SK-N-SH (cell line): ENCODE measurements around the gene ARHGEF3. TPM values are rescaled to one million over a fixed set of nuclear protein-coding genes. Genes with fewer than 3 reads are reported as not detected.

Experiments
- CTCF ChIA-PET: fragments of 300-600, 350-600 bp; formaldehyde crosslinking; extraction: SDS; loops from one replicate; lab custom pipeline; 2021; lab: Yijun Ruan, JAX
- POLR2A ChIA-PET: fragments of 350-600 bp; sonication (Branson Sonifier 250); formaldehyde crosslinking; extraction: SDS; loops from one replicate; lab custom pipeline; 2020; ENCODE audit warnings: antibody characterized with exemption, inconsistent platforms; lab: Yijun Ruan, JAX
- DNase-seq: peaks from one replicate; pipeline ENCODE4 v3.0.0; 2012
- H2AFZ ChIP-seq: fragments of 200-600 bp; sonication (generic); 2 replicates; pipeline ENCODE4 v1.8.1; 2016; ENCODE audit warnings: antibody characterized with exemption, mild to moderate bottlenecking, low read depth
- H3F3A ChIP-seq: fragments of 200-600 bp; sonication (generic); replicated peaks from 2 replicates; pipeline ENCODE3; 2016; ENCODE audit warnings: antibody characterized with exemption, mild to moderate bottlenecking; ENCODE audit not compliant: insufficient read depth
- H3K27ac ChIP-seq, 2 experiments: fragments of 200-500 bp in 1 of 2; fragments of 200-600 bp in 1 of 2; sonication (Bioruptor generic) in 1 of 2; sonication (generic), shearing (Covaris generic) in 1 of 2; 2 replicates each; pipeline versions ENCODE4 v1.5.1 to v1.6.1; 2014 to 2016; ENCODE audit warnings: low read depth in 2 of 2, inconsistent platforms in 1 of 2, low read length in 1 of 2, mild to moderate bottlenecking in 1 of 2, mixed read lengths in 1 of 2
- H3K27me3 ChIP-seq: fragments of 200-600 bp; sonication (generic), shearing (Covaris generic); 2 replicates; pipeline ENCODE4 v1.6.1; 2016; ENCODE audit warnings: mixed run types; ENCODE audit not compliant: insufficient read depth
- H3K36me3 ChIP-seq, 2 experiments: fragments of 200-500 bp in 1 of 2; fragments of 200-600 bp in 1 of 2; sonication (Bioruptor generic) in 1 of 2; sonication (generic) in 1 of 2; replicated peaks in 1 of 2; 2 replicates each; pipeline versions ENCODE3 to v1.5.1; 2014 to 2016; ENCODE audit warnings: low read length in 1 of 2, mild to moderate bottlenecking in 1 of 2; ENCODE audit not compliant: insufficient read depth in 2 of 2, control insufficient read depth in 1 of 2
- H3K4me1 ChIP-seq, 2 experiments: fragments of 200-500 bp in 1 of 2; fragments of 200-600 bp in 1 of 2; sonication (Bioruptor generic) in 1 of 2; sonication (generic), shearing (Covaris generic) in 1 of 2; 2 replicates each; pipeline versions ENCODE4 v1.5.1 to v1.6.1; 2014 to 2016; ENCODE audit warnings: low read depth in 1 of 2, low read length in 1 of 2, mixed run types in 1 of 2; ENCODE audit not compliant: insufficient read depth in 2 of 2, control insufficient read depth in 1 of 2
- H3K4me2 ChIP-seq: fragments of 200-600 bp; sonication (generic), shearing (Covaris generic); 2 replicates; pipeline ENCODE4 v1.6.1; 2017; ENCODE audit warnings: mixed run types
- H3K4me3 ChIP-seq, 2 experiments: fragments of 200-500 bp in 1 of 2; fragments of 200-600 bp in 1 of 2; sonication (Bioruptor generic) in 1 of 2; sonication (generic), shearing (Covaris generic) in 1 of 2; 2 replicates each; pipeline versions ENCODE4 v1.5.1 to v1.8.1; 2014 to 2016; ENCODE audit warnings: low read depth in 2 of 2, inconsistent platforms in 1 of 2, low read length in 1 of 2, mild to moderate bottlenecking in 1 of 2, mixed read lengths in 1 of 2, moderate library complexity in 1 of 2
- H3K79me2 ChIP-seq: fragments of 200-600 bp; sonication (generic); 2 replicates; pipeline ENCODE4 v1.8.1; 2017; ENCODE audit warnings: mild to moderate bottlenecking; ENCODE audit not compliant: insufficient read depth
- H3K9ac ChIP-seq: fragments of 200-600 bp; sonication (generic); 2 replicates; pipeline ENCODE4 v1.6.1; 2017; ENCODE audit warnings: mixed run types
- H3K9me2 ChIP-seq: fragments of 200-600 bp; sonication (generic); 2 replicates; pipeline ENCODE4 v1.6.1; 2017; ENCODE audit warnings: mixed run types
- H3K9me3 ChIP-seq: fragments of 200-600 bp; sonication (generic); 2 replicates; pipeline ENCODE4 v1.6.1; 2017; ENCODE audit warnings: mixed run types, mild to moderate bottlenecking, moderate library complexity
- H4K20me1 ChIP-seq: fragments of 200-600 bp; sonication (generic); 2 replicates; pipeline ENCODE4 v1.6.1; 2017; ENCODE audit warnings: mild to moderate bottlenecking, mixed run types; ENCODE audit not compliant: insufficient read depth
- CHD2 ChIP-seq: fragments of 150-350 bp; IDR thresholded peaks from 2 replicates; pipeline ENCODE4 v1.6.1; 2018; ENCODE audit warnings: low read length; ENCODE audit not compliant: partially characterized antibody
- EP300 ChIP-seq, 2 experiments: IDR thresholded peaks; 2 replicates each; pipeline versions ENCODE4 v1.4.0 to v1.6.1; 2012; ENCODE audit warnings: borderline replicate concordance in 1 of 2, low read depth in 1 of 2, low read length in 1 of 2
- EZH2phosphoT487 ChIP-seq: fragments of 200-600 bp; sonication (generic); IDR thresholded peaks from 2 replicates; pipeline ENCODE4 v1.6.1; 2017; ENCODE audit warnings: low read depth, mixed run types, mild to moderate bottlenecking, antibody characterized with exemption, moderate library complexity, borderline replicate concordance
- FOXM1 ChIP-seq: IDR thresholded peaks from 2 replicates; pipeline ENCODE4 v1.4.0; 2012; ENCODE audit warnings: low read depth, mild to moderate bottlenecking
- GATA2 ChIP-seq: sonication (generic); formaldehyde crosslinking; IDR thresholded peaks from 2 replicates; pipeline ENCODE4 v1.5.0; 2020; ENCODE audit warnings: mild to moderate bottlenecking, missing genetic modification reagents
- JUND ChIP-seq: IDR thresholded peaks from 2 replicates; pipeline ENCODE4 v1.4.0; 2012
- MEF2A ChIP-seq: IDR thresholded peaks from 2 replicates; pipeline ENCODE4 v1.4.0; 2012; ENCODE audit warnings: low read depth, borderline replicate concordance
- NFIC ChIP-seq: IDR thresholded peaks from 2 replicates; pipeline ENCODE4 v1.4.0; 2012; ENCODE audit warnings: borderline replicate concordance
- POLR2AphosphoS5 ChIP-seq: IDR thresholded peaks from 2 replicates; pipeline ENCODE4 v1.6.1; 2012; ENCODE audit warnings: low read depth, low read length
- RAD21 ChIP-seq: IDR thresholded peaks from 2 replicates; pipeline ENCODE4 v1.6.1; 2012; ENCODE audit warnings: mild to moderate bottlenecking, low read length
- RCOR1 ChIP-seq: fragments of 150-350 bp; IDR thresholded peaks from 2 replicates; pipeline ENCODE4 v1.6.1; 2017; ENCODE audit warnings: antibody characterized with exemption, low read length
- RFX5 ChIP-seq: IDR thresholded peaks from 2 replicates; pipeline ENCODE4 v1.6.1; 2012; ENCODE audit warnings: mild to moderate bottlenecking, improper control_type of control experiment, low read length
- RXRA ChIP-seq: IDR thresholded peaks from 2 replicates; pipeline ENCODE4 v1.4.0; 2012; ENCODE audit warnings: low read depth, mild to moderate bottlenecking, borderline replicate concordance
- SIN3A ChIP-seq: IDR thresholded peaks from 2 replicates; pipeline ENCODE4 v1.6.1; 2012; ENCODE audit warnings: low read depth, mild to moderate bottlenecking, low read length, moderate library complexity, borderline replicate concordance
- TCF12 ChIP-seq: IDR thresholded peaks from 2 replicates; pipeline ENCODE4 v1.4.0; 2012
- USF1 ChIP-seq: IDR thresholded peaks from 2 replicates; pipeline ENCODE4 v1.4.0; 2012; ENCODE audit warnings: low read depth, borderline replicate concordance
- ZBTB33 ChIP-seq: IDR thresholded peaks from 2 replicates; pipeline ENCODE4 v1.4.0; 2012; ENCODE audit warnings: low read depth, borderline replicate concordance
- WGBS: methylation state at CpG from one replicate; pipeline ENCODE4 v1.1.6; 2017; ENCODE audit warnings: low lambda C conversion rate; 5-methylcytosine and 5-hydroxymethylcytosine counted together
- polyA plus RNA-seq, 3 experiments: library from polyadenylated mRNA; depleted of rRNA; stranded (reverse); fragments of >200 nt; gene quantifications; 2 replicates each; pipeline ENCODE4 v1.2.3, GENCODE V29; 2012
- TF ChIP-seq, protein P1 (sequence below): IDR thresholded peaks from 2 replicates; pipeline ENCODE4 v1.6.1; 2012; ENCODE audit warnings: mild to moderate bottlenecking, low read depth, low read length, moderate library complexity
- TF ChIP-seq, protein P2 (sequence below): IDR thresholded peaks from 2 replicates; pipeline ENCODE4 v1.4.0; 2012; ENCODE audit warnings: low read depth
- TF ChIP-seq, protein P3 (sequence below): fragments of 200-600 bp; sonication (generic); IDR thresholded peaks from 2 replicates; pipeline ENCODE4 v1.6.1; 2017; ENCODE audit warnings: antibody characterized with exemption, mild to moderate bottlenecking, moderate library complexity
- TF ChIP-seq, protein P4 (sequence below): fragments of 150-350 bp; IDR thresholded peaks from 2 replicates; pipeline ENCODE4 v1.6.1; 2017; ENCODE audit warnings: antibody characterized with exemption, low read length, low read depth, borderline replicate concordance

ARHGEF3 gene
- polyA plus RNA-seq, 1 of the 3 experiments (the other 2 are of a cell fraction): 5.9 TPM

DNA sequence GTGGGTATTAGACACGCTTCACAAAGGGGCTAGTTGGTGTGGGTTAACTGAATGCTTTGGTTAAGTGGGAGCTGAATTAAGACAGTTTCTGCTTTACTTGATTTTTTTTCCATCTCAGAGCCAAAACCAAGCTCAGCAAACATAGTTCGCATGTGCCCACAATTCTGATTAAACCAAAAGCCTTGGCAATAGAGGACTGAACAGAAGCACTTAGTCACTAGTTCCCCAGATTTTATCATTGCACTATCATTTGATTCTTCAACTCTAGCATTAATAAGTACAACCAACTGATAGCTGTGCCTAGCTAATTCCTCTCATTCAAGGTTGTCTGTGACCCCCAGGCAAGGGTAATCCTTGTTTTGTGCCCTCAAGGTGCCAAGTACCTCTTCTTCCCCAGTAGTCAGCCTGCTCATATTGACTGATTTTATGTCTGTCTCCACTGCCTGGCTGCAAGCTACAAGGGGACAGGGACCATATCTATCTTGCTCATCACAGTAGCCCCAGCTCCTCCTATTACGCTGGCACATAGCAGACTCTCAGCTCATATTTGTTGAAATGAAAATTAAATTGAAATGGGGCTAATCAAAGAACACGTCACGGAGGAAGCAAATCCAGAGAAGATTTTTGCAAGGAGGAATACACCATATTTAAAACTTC is 9.9 kb upstream of the ARHGEF3 start:
- Histone ChIP-seq H3K27me3 (no peaks in the 10 kb centered on the region), H4K20me1 (no peaks in the 10 kb centered on the region), H3K9ac (no peak overlapping the region), H3K36me3 (no peaks in the 10 kb centered on the region), H3K9me2 (no peaks in the 10 kb centered on the region), H3K4me3 (no peak overlapping the region), H3K9me3 (no peaks in the 10 kb centered on the region), H3F3A (peaks cover 6% of the 10 kb centered on the region), H3K4me1 (peaks cover 11% of the 10 kb centered on the region in 2 experiments; a peak in 3 of 4 replicates), H2AFZ (no peak overlapping the region), H3K4me2 (no peak overlapping the region), H3K27ac (peak overlapping the region in 1 of 2 experiments; percentile 58; a peak in 2 of 4 replicates), H3K79me2 (no peaks in the 10 kb centered on the region)
- ChIA-PET POLR2A (interaction anchor here (0.7 kb wide), 1 partner anchor 166 kb away, joined by 3 read pairs; no protein-coding TSS in a partner anchor), CTCF (interaction anchor here (0.5 to 4.1 kb wide), 10 partner anchors 11 to 340 kb away, joined by 3 to 26 read pairs (median 4); partner anchors contain the start of gene ARHGEF3)
- 75% methylated on average over 5 of the region's 5 CpGs for WGBS
- TF ChIP-seq MEF2A (no peak), FOXM1 (no peak), NFIC (0 out of 2 replicates have a peak, but pooled peaks have one; percentile 35), POLR2AphosphoS5 (no peak), RXRA (no peak), EZH2phosphoT487 (no peak), RCOR1 (no peak), RFX5 (no peak), USF1 (no peak), GATA2 (CRISPR knock-in tag) (peak; percentile 87), SIN3A (no peak), RAD21 (0 out of 2 replicates have a peak, but pooled peaks have one; percentile 15), TCF12 (peak; percentile 6; the same call in 1 of the 2 replicates), ZBTB33 (no peak), JUND (no peak), EP300 (IDR thresholded peaks at IDR 0.05; ENCODE audit: borderline replicate concordance in 1 of 2, low read depth in 1 of 2, low read length in 1 of 2) (no peak; a peak in 1 of 4 replicates), CHD2 (peak; percentile 13)
- TF ChIP-seq, protein P1, sequence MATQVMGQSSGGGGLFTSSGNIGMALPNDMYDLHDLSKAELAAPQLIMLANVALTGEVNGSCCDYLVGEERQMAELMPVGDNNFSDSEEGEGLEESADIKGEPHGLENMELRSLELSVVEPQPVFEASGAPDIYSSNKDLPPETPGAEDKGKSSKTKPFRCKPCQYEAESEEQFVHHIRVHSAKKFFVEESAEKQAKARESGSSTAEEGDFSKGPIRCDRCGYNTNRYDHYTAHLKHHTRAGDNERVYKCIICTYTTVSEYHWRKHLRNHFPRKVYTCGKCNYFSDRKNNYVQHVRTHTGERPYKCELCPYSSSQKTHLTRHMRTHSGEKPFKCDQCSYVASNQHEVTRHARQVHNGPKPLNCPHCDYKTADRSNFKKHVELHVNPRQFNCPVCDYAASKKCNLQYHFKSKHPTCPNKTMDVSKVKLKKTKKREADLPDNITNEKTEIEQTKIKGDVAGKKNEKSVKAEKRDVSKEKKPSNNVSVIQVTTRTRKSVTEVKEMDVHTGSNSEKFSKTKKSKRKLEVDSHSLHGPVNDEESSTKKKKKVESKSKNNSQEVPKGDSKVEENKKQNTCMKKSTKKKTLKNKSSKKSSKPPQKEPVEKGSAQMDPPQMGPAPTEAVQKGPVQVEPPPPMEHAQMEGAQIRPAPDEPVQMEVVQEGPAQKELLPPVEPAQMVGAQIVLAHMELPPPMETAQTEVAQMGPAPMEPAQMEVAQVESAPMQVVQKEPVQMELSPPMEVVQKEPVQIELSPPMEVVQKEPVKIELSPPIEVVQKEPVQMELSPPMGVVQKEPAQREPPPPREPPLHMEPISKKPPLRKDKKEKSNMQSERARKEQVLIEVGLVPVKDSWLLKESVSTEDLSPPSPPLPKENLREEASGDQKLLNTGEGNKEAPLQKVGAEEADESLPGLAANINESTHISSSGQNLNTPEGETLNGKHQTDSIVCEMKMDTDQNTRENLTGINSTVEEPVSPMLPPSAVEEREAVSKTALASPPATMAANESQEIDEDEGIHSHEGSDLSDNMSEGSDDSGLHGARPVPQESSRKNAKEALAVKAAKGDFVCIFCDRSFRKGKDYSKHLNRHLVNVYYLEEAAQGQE: no peak
- TF ChIP-seq, protein P2, sequence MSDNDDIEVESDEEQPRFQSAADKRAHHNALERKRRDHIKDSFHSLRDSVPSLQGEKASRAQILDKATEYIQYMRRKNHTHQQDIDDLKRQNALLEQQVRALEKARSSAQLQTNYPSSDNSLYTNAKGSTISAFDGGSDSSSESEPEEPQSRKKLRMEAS: no peak
- TF ChIP-seq, protein P3, sequence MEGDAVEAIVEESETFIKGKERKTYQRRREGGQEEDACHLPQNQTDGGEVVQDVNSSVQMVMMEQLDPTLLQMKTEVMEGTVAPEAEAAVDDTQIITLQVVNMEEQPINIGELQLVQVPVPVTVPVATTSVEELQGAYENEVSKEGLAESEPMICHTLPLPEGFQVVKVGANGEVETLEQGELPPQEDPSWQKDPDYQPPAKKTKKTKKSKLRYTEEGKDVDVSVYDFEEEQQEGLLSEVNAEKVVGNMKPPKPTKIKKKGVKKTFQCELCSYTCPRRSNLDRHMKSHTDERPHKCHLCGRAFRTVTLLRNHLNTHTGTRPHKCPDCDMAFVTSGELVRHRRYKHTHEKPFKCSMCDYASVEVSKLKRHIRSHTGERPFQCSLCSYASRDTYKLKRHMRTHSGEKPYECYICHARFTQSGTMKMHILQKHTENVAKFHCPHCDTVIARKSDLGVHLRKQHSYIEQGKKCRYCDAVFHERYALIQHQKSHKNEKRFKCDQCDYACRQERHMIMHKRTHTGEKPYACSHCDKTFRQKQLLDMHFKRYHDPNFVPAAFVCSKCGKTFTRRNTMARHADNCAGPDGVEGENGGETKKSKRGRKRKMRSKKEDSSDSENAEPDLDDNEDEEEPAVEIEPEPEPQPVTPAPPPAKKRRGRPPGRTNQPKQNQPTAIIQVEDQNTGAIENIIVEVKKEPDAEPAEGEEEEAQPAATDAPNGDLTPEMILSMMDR: no peak
- TF ChIP-seq, protein P4, sequence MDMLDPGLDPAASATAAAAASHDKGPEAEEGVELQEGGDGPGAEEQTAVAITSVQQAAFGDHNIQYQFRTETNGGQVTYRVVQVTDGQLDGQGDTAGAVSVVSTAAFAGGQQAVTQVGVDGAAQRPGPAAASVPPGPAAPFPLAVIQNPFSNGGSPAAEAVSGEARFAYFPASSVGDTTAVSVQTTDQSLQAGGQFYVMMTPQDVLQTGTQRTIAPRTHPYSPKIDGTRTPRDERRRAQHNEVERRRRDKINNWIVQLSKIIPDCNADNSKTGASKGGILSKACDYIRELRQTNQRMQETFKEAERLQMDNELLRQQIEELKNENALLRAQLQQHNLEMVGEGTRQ: no peak
- DNase-seq: peak; percentile 44
